GM21360 (cell line): ENCODE measurements around the gene SAPCD2.
A peak's percentile ranks its signal among the peaks of the same experiment; 100 is the strongest.

Experiments
- ATAC-seq: cut with Tn5 transposase; IDR thresholded peaks from one replicate; pipeline ENCODE4 v1.9.1; 2021; ENCODE audit warnings: mild to moderate bottlenecking, moderate library complexity; ENCODE audit not compliant: unreplicated experiment

The SAPCD2 gene

GRCh38 chr9:137082925-137083290, 12.6 kb upstream of the SAPCD2 start:
- no peak for ATAC-seq

- ATAC-seq = no peak
Observed at GRCh38 chr9:137082222-137082924, 12.0 kb upstream of the SAPCD2 start.

- ATAC-seq = no peak
Observed at GRCh38 chr9:137080260-137081122, 10.1 kb upstream of the SAPCD2 start.

GRCh38 chr9:137079401-137079787, 9.0 kb upstream of the SAPCD2 start:
- ATAC-seq = no peak

GRCh38 chr9:137078701-137079400, 8.5 kb upstream of the SAPCD2 start:
- no peak for ATAC-seq

- ATAC-seq = no peak
Observed at GRCh38 chr9:137077758-137078693, 7.7 kb upstream of the SAPCD2 start.

GRCh38 chr9:137077010-137077747, 6.8 kb upstream of the SAPCD2 start, which contains the start of gene UAP1L1:
TSS of gene UAP1L1 (plus strand) at chr9:137077517. CDS start at chr9:137077533, 16 bp downstream.
- peak; percentile 39 for ATAC-seq

- ATAC-seq = no peak
Observed at GRCh38 chr9:137076636-137077009, 6.3 kb upstream of the SAPCD2 start.

GRCh38 chr9:137075275-137075775, 5.0 kb upstream of the SAPCD2 start:
- ATAC-seq = no peak

- ATAC-seq = no peak
Observed at GRCh38 chr9:137074657-137075274, 4.4 kb upstream of the SAPCD2 start.

GRCh38 chr9:137073992-137074399, 3.6 kb upstream of the SAPCD2 start:
- ATAC-seq = no peak

- ATAC-seq = no peak
Observed at GRCh38 chr9:137071282-137071681, 925 bp upstream of the SAPCD2 start.

- no peak for ATAC-seq
Observed at GRCh38 chr9:137070906-137071275, 534 bp upstream of the SAPCD2 start.

GRCh38 chr9:137069508-137070091, 757 bp downstream of the SAPCD2 start:
- peak; percentile 6 for ATAC-seq

- ATAC-seq = no peak
Observed at GRCh38 chr9:137068539-137069507, 1.5 kb downstream of the SAPCD2 start.

- peak; percentile 36 for ATAC-seq
Observed at GRCh38 chr9:137067860-137068538, 2.4 kb downstream of the SAPCD2 start.
